SU-DHL-6 (cell line): ENCODE results near the gene APLP1.

ENCODE experiments used
- EZH2phosphoT487 ChIP-seq: fragments of 200-600 bp; sonication (generic), shearing (Covaris generic); conservative IDR thresholded peaks from 2 replicates; pipeline ENCODE4 v1.6.1; 2018; ENCODE audit warnings: mild to moderate bottlenecking, antibody characterized with exemption, low read length, moderate library complexity, mixed read lengths
- TF ChIP-seq, protein P1 (sequence below): fragments of 200-600 bp; sonication (generic); IDR thresholded peaks from one replicate; pipeline ENCODE4 v1.5.1; 2017; ENCODE audit warnings: antibody characterized with exemption, mild to moderate bottlenecking, low read length, moderate library complexity; ENCODE audit not compliant: insufficient read depth, poor library complexity, severe bottlenecking

DNA sequence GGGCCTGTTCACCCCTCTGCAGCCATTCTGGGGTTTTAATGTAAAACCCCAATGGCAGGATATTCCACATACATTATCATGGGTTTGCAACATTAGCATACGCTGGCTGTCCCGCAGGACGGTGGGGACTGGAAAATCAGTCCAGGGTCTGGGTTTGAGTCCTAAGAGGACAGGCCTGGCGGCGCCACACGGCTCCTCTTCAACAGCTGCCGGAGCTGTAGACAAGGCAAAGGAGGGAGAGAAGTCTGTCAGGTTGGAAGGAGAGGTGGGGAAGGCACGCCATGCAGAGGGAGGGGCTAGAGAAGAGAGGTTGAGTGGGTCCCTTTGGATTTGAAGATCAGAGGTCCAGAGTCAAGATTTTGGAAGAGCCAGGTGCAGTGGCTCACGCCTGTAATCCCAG, 20.0 kb downstream of the APLP1 start:
- TF ChIP-seq, protein P1, sequence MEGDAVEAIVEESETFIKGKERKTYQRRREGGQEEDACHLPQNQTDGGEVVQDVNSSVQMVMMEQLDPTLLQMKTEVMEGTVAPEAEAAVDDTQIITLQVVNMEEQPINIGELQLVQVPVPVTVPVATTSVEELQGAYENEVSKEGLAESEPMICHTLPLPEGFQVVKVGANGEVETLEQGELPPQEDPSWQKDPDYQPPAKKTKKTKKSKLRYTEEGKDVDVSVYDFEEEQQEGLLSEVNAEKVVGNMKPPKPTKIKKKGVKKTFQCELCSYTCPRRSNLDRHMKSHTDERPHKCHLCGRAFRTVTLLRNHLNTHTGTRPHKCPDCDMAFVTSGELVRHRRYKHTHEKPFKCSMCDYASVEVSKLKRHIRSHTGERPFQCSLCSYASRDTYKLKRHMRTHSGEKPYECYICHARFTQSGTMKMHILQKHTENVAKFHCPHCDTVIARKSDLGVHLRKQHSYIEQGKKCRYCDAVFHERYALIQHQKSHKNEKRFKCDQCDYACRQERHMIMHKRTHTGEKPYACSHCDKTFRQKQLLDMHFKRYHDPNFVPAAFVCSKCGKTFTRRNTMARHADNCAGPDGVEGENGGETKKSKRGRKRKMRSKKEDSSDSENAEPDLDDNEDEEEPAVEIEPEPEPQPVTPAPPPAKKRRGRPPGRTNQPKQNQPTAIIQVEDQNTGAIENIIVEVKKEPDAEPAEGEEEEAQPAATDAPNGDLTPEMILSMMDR: no peak
- no peak for TF ChIP-seq EZH2phosphoT487
